ENCODE results near the gene TRIO. TPM values are rescaled to one million over a fixed set of nuclear protein-coding genes. Genes with fewer than 3 reads are reported as not detected.
A peak's percentile ranks its signal among the peaks of the same experiment; 100 is the strongest.

The TRIO gene
- total RNA-seq, 1 donor from 2014 or later, result 223 TPM

GRCh38 chr5:14396066-14396465 is 252.9 kb downstream of the TRIO start:
- DNase-seq (no peak), ATAC-seq (ENCODE audit: low read depth) (no peak)
- Mint-ChIP-seq H3K27me3 (no peaks in the 10 kb centered on the region), H3K9me3 (no peaks in the 10 kb centered on the region), H3K4me3 (no peak overlapping the region), H3K36me3 (ENCODE audit: low read depth) (peaks cover 87% of the 10 kb centered on the region), H3K4me1 (no peaks in the 10 kb centered on the region), H3K27ac (no peak overlapping the region)
- POLR2A ChIA-PET, result no interaction called here
- no peak for TF ChIP-seq CTCF (IDR thresholded peaks at IDR 0.05)
- intact Hi-C loops (cut with micrococcal nuclease), result loop anchor here (10.0 kb wide), 1 partner anchor 619 kb away; no protein-coding TSS in a partner anchor
- CTCF ChIA-PET, result interaction anchor here (2.5 kb wide), 1 partner anchor 252 kb away, joined by 23 read pairs; no protein-coding TSS in a partner anchor

- no peaks in the 10 kb centered on the region for H3K27me3 Mint-ChIP-seq
- no peak for TF ChIP-seq CTCF (IDR thresholded peaks at IDR 0.05)
- H3K4me3 Mint-ChIP-seq, result no peak overlapping the region
- ATAC-seq (ENCODE audit: low read depth), result no peak
- no peak overlapping the region for H3K27ac Mint-ChIP-seq
- peaks cover 88% of the 10 kb centered on the region for H3K36me3 Mint-ChIP-seq (ENCODE audit: low read depth)
- ChIA-PET POLR2A (no interaction called here), CTCF (interaction anchor here (2.5 kb wide), 1 partner anchor 252 kb away, joined by 23 read pairs; no protein-coding TSS in a partner anchor)
- no peaks in the 10 kb centered on the region for H3K9me3 Mint-ChIP-seq
- H3K4me1 Mint-ChIP-seq, result no peaks in the 10 kb centered on the region
- no peak for DNase-seq
- intact Hi-C loops (cut with micrococcal nuclease), result loop anchor here (10.0 kb wide), 1 partner anchor 618 kb away; no protein-coding TSS in a partner anchor
Observed at GRCh38 chr5:14396737-14397136, 253.6 kb downstream of the TRIO start.

- no peak for DNase-seq
- intact Hi-C loops (cut with micrococcal nuclease), result loop anchor here (10.0 kb wide), 1 partner anchor 617 kb away; no protein-coding TSS in a partner anchor
- Mint-ChIP-seq H3K27ac (peak overlapping the region; percentile 21), H3K4me3 (no peak overlapping the region), H3K36me3 (ENCODE audit: low read depth) (peaks cover 89% of the 10 kb centered on the region), H3K4me1 (no peaks in the 10 kb centered on the region), H3K9me3 (no peaks in the 10 kb centered on the region), H3K27me3 (no peaks in the 10 kb centered on the region)
- no peak for ATAC-seq (ENCODE audit: low read depth)
- CTCF ChIA-PET, result interaction anchor here (2.5 kb wide), 1 partner anchor 251 kb away, joined by 23 read pairs; no protein-coding TSS in a partner anchor
- TF ChIP-seq CTCF (IDR thresholded peaks at IDR 0.05), result no peak
- POLR2A ChIA-PET, result no interaction called here
Observed at GRCh38 chr5:14397717-14398116, 254.6 kb downstream of the TRIO start.

GRCh38 chr5:14399054-14399692 is 256.0 kb downstream of the TRIO start:
- no peak for ATAC-seq (ENCODE audit: low read depth)
- no peaks in the 10 kb centered on the region for H3K4me1 Mint-ChIP-seq
- DNase-seq, result no peak
- H3K36me3 Mint-ChIP-seq (ENCODE audit: low read depth), result peaks cover 82% of the 10 kb centered on the region
- ChIA-PET POLR2A (no interaction called here), CTCF (interaction anchor here (0.6 to 3.3 kb wide), 5 partner anchors 9 to 249 kb away, joined by 3 to 62 read pairs (median 4); no protein-coding TSS in a partner anchor)
- H3K9me3 Mint-ChIP-seq, result no peaks in the 10 kb centered on the region
- TF ChIP-seq CTCF (IDR thresholded peaks at IDR 0.05), result peak; percentile 23
- no peak overlapping the region for H3K27ac Mint-ChIP-seq
- intact Hi-C loops (cut with micrococcal nuclease), result loop anchor here (1.0 to 10.0 kb wide), 2 partner anchors 249 to 616 kb away; no protein-coding TSS in a partner anchor
- H3K27me3 Mint-ChIP-seq, result no peaks in the 10 kb centered on the region
- H3K4me3 Mint-ChIP-seq, result no peak overlapping the region

- Mint-ChIP-seq H3K4me1 (no peaks in the 10 kb centered on the region), H3K27ac (no peak overlapping the region), H3K36me3 (ENCODE audit: low read depth) (peaks cover 82% of the 10 kb centered on the region), H3K27me3 (no peaks in the 10 kb centered on the region), H3K4me3 (no peak overlapping the region), H3K9me3 (no peaks in the 10 kb centered on the region)
- no peak for TF ChIP-seq CTCF (IDR thresholded peaks at IDR 0.05)
- ChIA-PET CTCF (interaction anchor here (1.0 to 3.3 kb wide), 4 partner anchors 10 to 413 kb away, joined by 3 to 62 read pairs (median 4); no protein-coding TSS in a partner anchor), POLR2A (no interaction called here)
- DNase-seq (no peak), ATAC-seq (ENCODE audit: low read depth) (no peak)
- intact Hi-C loops (cut with micrococcal nuclease), result no loop called here
Observed at GRCh38 chr5:14400085-14400484, 256.9 kb downstream of the TRIO start.
